ENCODE results near the gene HPSE2. TPM values are rescaled to one million over a fixed set of nuclear protein-coding genes. Genes with fewer than 3 reads are reported as not detected.

Gene HPSE2
- total and polyA plus RNA-seq, 2 of the 8 experiments (the other 6 are each of a cell fraction or from before 2014, with no cell fraction given): 0.41 to 0.58 TPM

DNA sequence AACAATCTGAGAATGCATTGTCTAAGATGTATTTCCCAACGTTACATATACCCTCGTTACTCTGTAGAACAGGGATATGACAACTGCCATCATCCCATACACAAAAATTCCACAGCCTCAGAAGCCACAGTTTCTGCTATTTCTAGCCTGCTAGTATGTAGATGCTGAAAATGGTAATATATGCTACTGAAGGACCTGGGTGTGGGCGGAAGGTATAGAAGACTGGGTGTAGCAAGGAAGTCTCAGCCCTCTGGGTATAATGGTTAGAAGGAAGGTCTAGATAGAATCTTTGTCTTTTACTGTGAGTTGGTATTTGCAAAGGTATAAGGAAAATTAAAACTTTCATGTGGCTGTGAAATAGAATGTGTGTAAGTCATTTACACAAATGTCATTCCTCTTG lies 709.7 kb downstream of the HPSE2 start (continued):
- TF ChIP-seq, protein P1, sequence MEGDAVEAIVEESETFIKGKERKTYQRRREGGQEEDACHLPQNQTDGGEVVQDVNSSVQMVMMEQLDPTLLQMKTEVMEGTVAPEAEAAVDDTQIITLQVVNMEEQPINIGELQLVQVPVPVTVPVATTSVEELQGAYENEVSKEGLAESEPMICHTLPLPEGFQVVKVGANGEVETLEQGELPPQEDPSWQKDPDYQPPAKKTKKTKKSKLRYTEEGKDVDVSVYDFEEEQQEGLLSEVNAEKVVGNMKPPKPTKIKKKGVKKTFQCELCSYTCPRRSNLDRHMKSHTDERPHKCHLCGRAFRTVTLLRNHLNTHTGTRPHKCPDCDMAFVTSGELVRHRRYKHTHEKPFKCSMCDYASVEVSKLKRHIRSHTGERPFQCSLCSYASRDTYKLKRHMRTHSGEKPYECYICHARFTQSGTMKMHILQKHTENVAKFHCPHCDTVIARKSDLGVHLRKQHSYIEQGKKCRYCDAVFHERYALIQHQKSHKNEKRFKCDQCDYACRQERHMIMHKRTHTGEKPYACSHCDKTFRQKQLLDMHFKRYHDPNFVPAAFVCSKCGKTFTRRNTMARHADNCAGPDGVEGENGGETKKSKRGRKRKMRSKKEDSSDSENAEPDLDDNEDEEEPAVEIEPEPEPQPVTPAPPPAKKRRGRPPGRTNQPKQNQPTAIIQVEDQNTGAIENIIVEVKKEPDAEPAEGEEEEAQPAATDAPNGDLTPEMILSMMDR (IDR thresholded peaks at IDR 0.05; ENCODE audit: control extremely low read depth in 1 of 3, insufficient read depth in 1 of 3, low read depth in 1 of 3, low read length in 3 of 3): no peak
- TF ChIP-seq SP4 (IDR thresholded peaks at IDR 0.05; ENCODE audit: low read length): no peak
- TF ChIP-seq BCL11A (IDR thresholded peaks at IDR 0.05; ENCODE audit: low read depth in 2 of 2, low read length in 2 of 2): no peak
- no peak for TF ChIP-seq YY1 (IDR thresholded peaks at IDR 0.05; ENCODE audit: low read depth, low read length)
- no peak for TF ChIP-seq BRCA1 (IDR thresholded peaks at IDR 0.05; ENCODE audit: low read depth, low read length)
- TF ChIP-seq ATF2 (IDR thresholded peaks at IDR 0.05; ENCODE audit: low read length): no peak
- no peak for TF ChIP-seq RXRA (IDR thresholded peaks at IDR 0.05; ENCODE audit: insufficient read depth, low read depth, low read length)
- no peak for TF ChIP-seq CTBP2 (IDR thresholded peaks at IDR 0.05; ENCODE audit: borderline replicate concordance, insufficient read depth, insufficient read length, low read length)
- no peak for TF ChIP-seq RFX5 (IDR thresholded peaks at IDR 0.05; ENCODE audit: borderline replicate concordance, low read depth, low read length)

Data from H1 (cell line).